Breast epithelium (tissue), 4 donors: Measurements from ENCODE around the gene PPA2. TPM values are rescaled to one million over a fixed set of nuclear protein-coding genes. Genes with fewer than 3 reads are reported as not detected.
"Not testable (repeated sequence)": the region's sequence is repeated elsewhere in the genome, so short reads cannot be mapped to it uniquely, and the experiment has no call there.

ENCODE experiments used
- DNase-seq, 2 donors: peaks; one replicate each; pipeline ENCODE4 v3.0.0-alpha.2; 2019; ENCODE audit warnings: low spot score in 2 of 2
- H3K27ac ChIP-seq, 2 donors: fragments of 200-600 bp; sonication (generic) in 1 of 2; one replicate each; pipeline ENCODE4 v1.5.1; 2016 to 2019; ENCODE audit warnings: mild to moderate bottlenecking in 1 of 2
- H3K27me3 ChIP-seq, 2 donors: fragments of 200-600 bp; sonication (generic) in 1 of 2; one replicate each; pipeline versions ENCODE4 v1.5.1 to v1.6.0; 2017 to 2019; ENCODE audit warnings: control low read depth in 1 of 2, mild to moderate bottlenecking in 1 of 2
- H3K36me3 ChIP-seq: fragments of 200-600 bp; one replicate; pipeline ENCODE4 v1.5.1; 2019
- H3K4me1 ChIP-seq, 2 donors: fragments of 200-600 bp; sonication (generic); one replicate each; pipeline ENCODE4 v1.5.1; 2016 to 2019; ENCODE audit warnings: control low read depth in 1 of 2
- H3K4me3 ChIP-seq, 3 donors: fragments of 200-600 bp; sonication (generic); 1 replicate in 2 of 3; 2 replicates in 1 of 3; pipeline ENCODE4 v1.5.1; 2016 to 2019; ENCODE audit warnings: mild to moderate bottlenecking in 3 of 3, moderate library complexity in 2 of 3
- H3K9me3 ChIP-seq, 2 donors: fragments of 200-600 bp; sonication (generic) in 1 of 2; one replicate each; pipeline ENCODE4 v1.5.1; 2016 to 2019; ENCODE audit warnings: control low read depth in 1 of 2
- CTCF ChIP-seq, 3 donors: fragments of 450-650 bp; IDR thresholded peaks; one replicate each; pipeline ENCODE4 v1.5.1; 2016 to 2017; ENCODE audit warnings: antibody characterized with exemption in 3 of 3, mild to moderate bottlenecking in 3 of 3, moderate library complexity in 3 of 3
- POLR2A ChIP-seq: fragments of 450-650 bp; IDR thresholded peaks from one replicate; pipeline ENCODE4 v1.6.1; 2016; ENCODE audit warnings: antibody characterized with exemption, mild to moderate bottlenecking, moderate library complexity
- POLR2AphosphoS5 ChIP-seq, 3 donors: sonication (generic); formaldehyde crosslinking; IDR thresholded peaks; one replicate each; pipeline ENCODE4 v1.6.1; 2017; ENCODE audit warnings: antibody characterized with exemption in 3 of 3
- intact Hi-C: fragments of 100-400 bp; cut with DNase I; formaldehyde crosslinking; loops from one replicate; pipeline ENCODE4 v1.15.1; 2023; ENCODE audit warnings: low total_unique reads
- total RNA-seq, 3 donors: library from RNA; depleted of rRNA; stranded (reverse); fragments of >200 nt; gene quantifications; one replicate each; pipeline ENCODE4 v1.1.0, GENCODE V29; 2016

The PPA2 gene
- total RNA-seq, 3 donors from 2014 or later, result 70.9 to 175 (median 131) TPM

DNA sequence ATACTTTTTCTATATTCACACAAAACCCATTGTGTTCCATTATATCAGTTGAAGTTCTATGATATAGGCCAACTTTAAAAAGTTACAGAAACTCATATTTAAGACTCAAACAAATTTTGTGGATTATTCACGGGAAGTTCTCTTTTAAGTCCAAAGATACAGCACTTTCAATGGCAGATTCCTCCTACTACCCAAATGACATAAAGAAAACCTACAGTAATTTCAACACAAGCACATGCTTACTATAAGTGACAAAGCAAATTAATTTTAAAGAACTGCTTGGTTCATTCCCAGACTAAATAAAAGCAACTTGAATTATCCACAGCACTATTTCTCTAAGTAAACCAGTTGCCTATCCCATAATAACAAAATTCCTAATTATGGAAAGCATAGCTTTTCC is 4.1 kb downstream of the PPA2 start:
- Histone ChIP-seq H3K36me3 (no peaks in the 10 kb centered on the region), H3K27me3 (no peaks in the 10 kb centered on the region), H3K9me3 (no peaks in the 10 kb centered on the region), H3K27ac (no peak overlapping the region), H3K4me3 (no peak overlapping the region), H3K4me1 (peaks cover 0 to 5% of the 10 kb centered on the region in 2 donors)
- DNase-seq, result no peak
- intact Hi-C loops, result loop anchor here (10.0 kb wide), 1 partner anchor 325 kb away; the partner anchor contains the start of gene TET2
- no peak for TF ChIP-seq POLR2A
- no peak for TF ChIP-seq CTCF (IDR thresholded peaks at IDR 0.05)
- TF ChIP-seq POLR2AphosphoS5 (IDR thresholded peaks at IDR 0.05), result no peak

- no peaks in the 10 kb centered on the region for H3K36me3 ChIP-seq
- no peak for TF ChIP-seq POLR2A
- no peak for TF ChIP-seq POLR2AphosphoS5 (IDR thresholded peaks at IDR 0.05)
- TF ChIP-seq CTCF (IDR thresholded peaks at IDR 0.05), result no peak
- intact Hi-C loops, result no loop called here
- H3K9me3 ChIP-seq, result no peaks in the 10 kb centered on the region
- no peak for DNase-seq
- no peaks in the 10 kb centered on the region for H3K27me3 ChIP-seq
- no peaks in the 10 kb centered on the region for H3K4me1 ChIP-seq
- H3K27ac ChIP-seq, result no peak overlapping the region
- no peak overlapping the region for H3K4me3 ChIP-seq
These were observed 7.3 kb downstream of the PPA2 start for GRCh38 chr4:105466580-105466979.

GRCh38 chr4:105464563-105464962 is 9.3 kb downstream of the PPA2 start:
- H3K36me3 ChIP-seq, H3K27ac ChIP-seq, H3K4me3 ChIP-seq, intact Hi-C loops, DNase-seq, H3K4me1 ChIP-seq, H3K9me3 ChIP-seq, H3K27me3 ChIP-seq: not testable (repeated sequence)

DNA sequence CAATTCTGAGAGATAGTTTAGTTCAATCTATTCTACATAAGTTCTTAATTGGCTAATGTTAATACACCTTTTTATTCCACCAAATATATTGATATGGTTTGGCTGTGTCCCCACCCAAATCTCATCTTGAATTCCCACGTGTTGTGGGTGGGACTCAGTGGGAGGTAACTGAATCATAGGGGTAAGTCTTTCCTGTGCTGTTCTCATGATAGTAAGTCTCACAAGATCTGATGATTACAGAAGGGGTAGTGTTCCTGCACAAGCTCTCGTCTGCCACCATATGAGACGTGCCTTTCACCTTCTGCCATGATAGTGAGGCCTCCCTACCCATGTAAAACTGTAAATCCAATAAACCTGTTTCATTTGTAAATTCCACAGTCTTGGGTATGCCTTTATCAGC is 11.3 kb downstream of the PPA2 start:
- Histone ChIP-seq H3K27me3 (no peaks in the 10 kb centered on the region), H3K27ac (no peak overlapping the region), H3K9me3 (no peaks in the 10 kb centered on the region), H3K36me3 (no peaks in the 10 kb centered on the region), H3K4me3 (no peak overlapping the region), H3K4me1 (no peaks in the 10 kb centered on the region)
- TF ChIP-seq CTCF (IDR thresholded peaks at IDR 0.05), result no peak
- no peak for TF ChIP-seq POLR2AphosphoS5 (IDR thresholded peaks at IDR 0.05)
- TF ChIP-seq POLR2A, result no peak
- intact Hi-C loops, result no loop called here
- no peak for DNase-seq

DNA sequence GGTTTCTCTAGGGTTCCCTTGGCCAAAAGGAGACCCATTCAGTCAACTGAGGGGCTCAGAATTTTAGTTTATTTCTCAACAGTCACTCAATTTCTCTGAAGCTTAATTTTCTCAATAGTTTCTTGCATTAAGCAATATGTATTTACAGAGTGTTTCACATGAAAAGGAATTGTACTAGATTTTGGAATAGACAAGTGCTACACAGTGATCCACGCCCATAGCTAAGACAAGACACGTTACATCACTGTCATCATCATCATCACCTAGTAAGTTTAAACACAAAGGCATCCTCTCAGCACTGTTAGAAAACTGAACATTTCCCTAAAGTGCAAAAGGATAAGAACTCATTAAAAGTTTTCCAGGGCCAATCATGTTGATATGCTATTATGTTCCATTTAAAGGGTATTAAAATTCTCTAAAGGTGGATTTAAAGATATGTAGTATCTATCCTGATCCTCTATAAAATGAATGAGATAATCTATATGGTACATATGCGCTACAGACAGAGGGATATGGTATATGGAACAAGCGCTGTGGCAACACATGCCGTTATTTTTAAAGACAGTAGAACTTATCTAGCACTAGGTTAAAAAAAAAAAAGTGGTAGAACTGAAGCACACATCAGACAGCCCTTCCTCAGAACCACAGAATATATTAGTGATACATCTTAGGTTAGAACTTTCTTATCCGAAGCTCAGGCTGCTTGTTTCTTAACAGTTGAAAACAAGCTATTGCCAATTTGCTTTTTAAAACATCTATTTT is 12.1 kb downstream of the PPA2 start:
- Histone ChIP-seq H3K36me3 (no peaks in the 10 kb centered on the region), H3K27me3 (no peaks in the 10 kb centered on the region)
- intact Hi-C loops, result no loop called here

More for the DNA sequence above, 12.1 kb downstream of the PPA2 start:
- Histone ChIP-seq H3K4me1 (no peaks in the 10 kb centered on the region), H3K4me3 (no peak overlapping the region), H3K9me3 (no peaks in the 10 kb centered on the region), H3K27ac (no peak overlapping the region)
- DNase-seq, result no peak
- TF ChIP-seq CTCF (IDR thresholded peaks at IDR 0.05), result no peak
- no peak for TF ChIP-seq POLR2AphosphoS5 (IDR thresholded peaks at IDR 0.05)
- no peak for TF ChIP-seq POLR2A
